ENCODE data around the gene MEGF6. TPM values are rescaled to one million over a fixed set of nuclear protein-coding genes. Genes with fewer than 3 reads are reported as not detected.

The MEGF6 gene
- total RNA-seq, 2 donors from 2014 or later, result 83.0 to 103 TPM

DNA sequence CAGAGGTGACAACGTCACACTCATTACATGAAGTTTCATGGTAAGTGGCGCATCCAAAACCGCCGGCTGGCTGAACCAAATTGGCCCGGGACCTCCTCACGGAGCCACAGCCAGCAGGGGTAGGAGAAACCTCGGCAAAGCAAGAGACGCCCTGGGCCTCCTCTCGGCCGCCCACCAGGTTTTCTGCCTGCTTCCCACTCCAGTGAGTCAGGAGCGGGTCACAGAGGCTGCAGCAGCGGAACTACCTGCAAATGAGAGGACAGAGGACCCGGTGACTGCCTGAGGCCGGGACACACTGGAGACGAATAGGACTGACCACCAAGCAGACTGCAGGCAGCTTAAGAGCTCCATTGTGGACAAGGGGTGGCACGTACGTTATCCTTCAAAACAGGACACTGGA, 55.0 kb downstream of the MEGF6 start:
- no peaks in the 10 kb centered on the region for H3K9me3 Mint-ChIP-seq
- Histone ChIP-seq H3K27me3 (ENCODE audit: control insufficient read depth, insufficient read depth, low read length, poor library complexity, severe bottlenecking) (no peaks in the 10 kb centered on the region), H3K9ac (ENCODE audit: extremely low read depth, low read length, poor library complexity, severe bottlenecking) (no peak overlapping the region), H3K9me3 (ENCODE audit: control insufficient read depth, low read length) (no peaks in the 10 kb centered on the region), H3K27ac (ENCODE audit: low read depth, low read length) (no peak overlapping the region), H3K4me3 (ENCODE audit: low read length) (no peak overlapping the region), H3K36me3 (ENCODE audit: control insufficient read depth, insufficient read depth, low read length) (no peaks in the 10 kb centered on the region), H3K4me1 (ENCODE audit: control insufficient read depth, insufficient read depth, low read length) (no peaks in the 10 kb centered on the region)
- no peak overlapping the region for H3K4me3 Mint-ChIP-seq
- no peak for TF ChIP-seq CTCF (conservative IDR thresholded peaks at IDR 0.05)
- WGBS, 2 experiments (ENCODE audit: insufficient coverage in 1 of 2, insufficient read length in 1 of 2), result 92% methylated on average over 13 to 17 of the region's 17 CpGs
- H3K27ac Mint-ChIP-seq, result no peak overlapping the region
- DNase-seq, result no peak
- H3K36me3 Mint-ChIP-seq (ENCODE audit: low read depth), result no peaks in the 10 kb centered on the region
- H3K27me3 Mint-ChIP-seq (ENCODE audit: insufficient read depth), result no peaks in the 10 kb centered on the region
- H3K4me1 Mint-ChIP-seq, result no peaks in the 10 kb centered on the region

DNA sequence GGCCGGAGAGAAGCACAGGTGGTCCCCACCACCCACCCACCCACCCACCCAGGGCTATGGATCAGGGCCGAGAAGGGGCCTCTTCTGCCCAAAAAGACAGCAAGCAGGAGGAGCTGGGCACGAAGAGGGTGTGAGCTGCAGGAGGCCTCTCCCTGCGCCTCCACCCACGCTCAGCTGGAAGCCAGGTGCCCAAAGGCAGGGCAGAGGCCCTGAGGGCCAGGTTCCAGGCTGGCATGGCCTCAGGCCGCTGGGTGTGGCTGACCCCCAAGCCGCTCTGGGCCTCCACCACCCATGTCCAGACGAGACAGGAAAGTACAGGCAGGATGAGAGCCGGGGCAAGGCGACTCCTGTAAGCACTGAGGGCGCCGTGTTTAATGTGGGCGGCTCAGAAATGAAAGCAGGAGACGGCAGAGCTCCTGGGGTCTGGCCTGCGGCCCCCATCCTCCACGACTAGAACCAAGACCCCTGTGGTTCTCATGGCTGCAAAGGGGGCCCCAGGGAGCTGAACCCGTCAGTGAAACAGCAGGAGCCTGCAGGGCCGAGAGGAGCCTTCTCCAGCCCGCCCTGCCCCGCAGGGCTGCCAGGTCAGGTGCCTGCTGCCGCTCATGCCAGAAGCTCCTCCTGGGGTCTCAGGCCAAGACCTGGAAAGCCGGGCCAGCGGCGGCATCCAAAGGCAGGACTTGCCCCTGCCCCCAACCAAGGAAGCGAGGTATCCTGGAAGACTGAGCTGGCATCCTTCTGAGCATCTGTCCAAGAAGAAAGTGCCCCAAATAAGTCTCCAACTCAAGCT, 56.0 kb downstream of the MEGF6 start:
- 93% methylated on average over 16 to 24 of the region's 25 CpGs for WGBS, 2 experiments (ENCODE audit: insufficient coverage in 1 of 2, insufficient read length in 1 of 2)
- no peak overlapping the region for H3K9ac ChIP-seq (ENCODE audit: extremely low read depth, low read length, poor library complexity, severe bottlenecking)
- H3K4me3 ChIP-seq (ENCODE audit: low read length), result no peak overlapping the region
- no peaks in the 10 kb centered on the region for H3K9me3 Mint-ChIP-seq
- no peaks in the 10 kb centered on the region for H3K9me3 ChIP-seq (ENCODE audit: control insufficient read depth, low read length)
- no peaks in the 10 kb centered on the region for H3K27me3 ChIP-seq (ENCODE audit: control insufficient read depth, insufficient read depth, low read length, poor library complexity, severe bottlenecking)
- no peaks in the 10 kb centered on the region for H3K4me1 ChIP-seq (ENCODE audit: control insufficient read depth, insufficient read depth, low read length)
- no peak for DNase-seq
- H3K4me1 Mint-ChIP-seq, result no peaks in the 10 kb centered on the region
- no peak for TF ChIP-seq CTCF (conservative IDR thresholded peaks at IDR 0.05)
- no peak overlapping the region for H3K27ac ChIP-seq (ENCODE audit: low read depth, low read length)
- H3K36me3 ChIP-seq (ENCODE audit: control insufficient read depth, insufficient read depth, low read length), result no peaks in the 10 kb centered on the region
- H3K27ac Mint-ChIP-seq, result no peak overlapping the region
- H3K36me3 Mint-ChIP-seq (ENCODE audit: low read depth), result no peaks in the 10 kb centered on the region
- no peak overlapping the region for H3K4me3 Mint-ChIP-seq
- no peaks in the 10 kb centered on the region for H3K27me3 Mint-ChIP-seq (ENCODE audit: insufficient read depth)

GRCh38 chr1:3553940-3554223, 57.4 kb downstream of the MEGF6 start:
- no peaks in the 10 kb centered on the region for H3K4me1 ChIP-seq (ENCODE audit: control insufficient read depth, insufficient read depth, low read length)
- Mint-ChIP-seq H3K27ac (no peak overlapping the region), H3K36me3 (ENCODE audit: low read depth) (no peaks in the 10 kb centered on the region), H3K27me3 (ENCODE audit: insufficient read depth) (no peaks in the 10 kb centered on the region), H3K4me1 (no peaks in the 10 kb centered on the region), H3K9me3 (no peaks in the 10 kb centered on the region), H3K4me3 (no peak overlapping the region)
- 94 to 95% methylated on average over 11 of the region's 11 CpGs for WGBS, 2 experiments (ENCODE audit: insufficient coverage in 1 of 2, insufficient read length in 1 of 2)
- no peaks in the 10 kb centered on the region for H3K36me3 ChIP-seq (ENCODE audit: control insufficient read depth, insufficient read depth, low read length)
- no peak overlapping the region for H3K4me3 ChIP-seq (ENCODE audit: low read length)
- DNase-seq, result no peak
- H3K27me3 ChIP-seq (ENCODE audit: control insufficient read depth, insufficient read depth, low read length, poor library complexity, severe bottlenecking), result no peaks in the 10 kb centered on the region
- H3K27ac ChIP-seq (ENCODE audit: low read depth, low read length), result no peak overlapping the region
- no peaks in the 10 kb centered on the region for H3K9me3 ChIP-seq (ENCODE audit: control insufficient read depth, low read length)
- H3K9ac ChIP-seq (ENCODE audit: extremely low read depth, low read length, poor library complexity, severe bottlenecking), result no peak overlapping the region
- TF ChIP-seq CTCF (conservative IDR thresholded peaks at IDR 0.05), result no peak
